Effector memory CD8-positive, alpha-beta T cell (primary cell): ENCODE results near the gene GHR.
"Not testable (repeated sequence)": the region's sequence is repeated elsewhere in the genome, so short reads cannot be mapped to it uniquely, and the experiment has no call there.

ENCODE experiments used
- ATAC-seq: fragments of 150-1000 bp; cut with Tn5 transposase; replicated peaks from 2 replicates; pipeline ENCODE4 v1.10.0; 2021; ENCODE audit warnings: mild to moderate bottlenecking, moderate library complexity
- DNase-seq, 3 experiments: peaks; one replicate each; pipeline ENCODE4 v3.0.0; 2021
- H3K27ac Mint-ChIP-seq, 2 donors: one replicate each; pipeline ENCODE4 v1.8.0; 2022; ENCODE audit warnings: mild to moderate bottlenecking in 2 of 2, mixed read lengths in 2 of 2, moderate library complexity in 2 of 2
- H3K27me3 Mint-ChIP-seq, 2 donors: one replicate each; pipeline ENCODE4 v1.8.0; 2022; ENCODE audit warnings: mixed read lengths in 2 of 2
- H3K36me3 Mint-ChIP-seq: one replicate; pipeline ENCODE4 v1.8.0; 2022; ENCODE audit warnings: mild to moderate bottlenecking, moderate library complexity, mixed read lengths; ENCODE audit not compliant: insufficient read depth
- H3K4me1 Mint-ChIP-seq, 2 donors: one replicate each; pipeline ENCODE4 v1.8.0; 2022; ENCODE audit warnings: low read depth in 2 of 2, mixed read lengths in 2 of 2
- H3K4me3 Mint-ChIP-seq, 2 donors: one replicate each; pipeline ENCODE4 v1.8.0; 2022; ENCODE audit warnings: mild to moderate bottlenecking in 2 of 2, mixed read lengths in 2 of 2, moderate library complexity in 2 of 2
- H3K9me3 Mint-ChIP-seq, 2 donors: one replicate each; pipeline ENCODE4 v1.8.0; 2022; ENCODE audit warnings: mixed read lengths in 2 of 2

Gene GHR

GRCh38 chr5:42719034-42719433 is 295.8 kb downstream of the GHR start:
- no peak for DNase-seq
- peak; percentile 11 for ATAC-seq
- Mint-ChIP-seq H3K4me3 (peak overlapping the region; percentile 37 to 47), H3K36me3 (no peaks in the 10 kb centered on the region), H3K9me3 (no peaks in the 10 kb centered on the region), H3K27me3 (peaks cover 12 to 13% of the 10 kb centered on the region in 2 donors), H3K4me1 (peaks cover 16 to 18% of the 10 kb centered on the region in 2 donors), H3K27ac (peak overlapping the region; percentile 3 to 66)

GRCh38 chr5:42720251-42720650 is 297.0 kb downstream of the GHR start:
- Mint-ChIP-seq H3K36me3 (no peaks in the 10 kb centered on the region), H3K4me1 (peaks cover 16 to 18% of the 10 kb centered on the region in 2 donors), H3K27me3 (peaks cover 11 to 12% of the 10 kb centered on the region in 2 donors), H3K4me3 (peak overlapping the region; percentile 55 to 57), H3K27ac (peak overlapping the region in 1 of 2 donors; percentile 65), H3K9me3 (no peaks in the 10 kb centered on the region)
- ATAC-seq, result peak; percentile 58
- peak in 1 of 3 experiments; percentile 1 for DNase-seq

GRCh38 chr5:42721484-42721883 is 298.2 kb downstream of the GHR start:
- Mint-ChIP-seq H3K36me3 (no peaks in the 10 kb centered on the region), H3K4me1 (peaks cover 16 to 18% of the 10 kb centered on the region in 2 donors), H3K27me3 (peaks cover 20 to 24% of the 10 kb centered on the region in 2 donors), H3K27ac (no peak overlapping the region), H3K4me3 (no peak overlapping the region), H3K9me3 (no peaks in the 10 kb centered on the region)
- no peak for ATAC-seq
- no peak for DNase-seq

GRCh38 chr5:42734531-42735058 is 311.4 kb downstream of the GHR start:
- DNase-seq, H3K9me3 Mint-ChIP-seq, H3K4me3 Mint-ChIP-seq, ATAC-seq, H3K27ac Mint-ChIP-seq, H3K4me1 Mint-ChIP-seq, H3K27me3 Mint-ChIP-seq, H3K36me3 Mint-ChIP-seq: not testable (repeated sequence)

- no peaks in the 10 kb centered on the region for H3K9me3 Mint-ChIP-seq
- H3K27ac Mint-ChIP-seq, result no peak overlapping the region
- no peaks in the 10 kb centered on the region for H3K27me3 Mint-ChIP-seq
- H3K4me3 Mint-ChIP-seq, result no peak overlapping the region
- H3K36me3 Mint-ChIP-seq, result no peaks in the 10 kb centered on the region
- ATAC-seq (no peak), DNase-seq (no peak)
- no peaks in the 10 kb centered on the region for H3K4me1 Mint-ChIP-seq
Measured at GRCh38 chr5:42740920-42741319, 317.7 kb downstream of the GHR start.

GRCh38 chr5:42745426-42745825 is 322.2 kb downstream of the GHR start:
- H3K27ac Mint-ChIP-seq, result no peak overlapping the region
- no peak for ATAC-seq
- H3K4me3 Mint-ChIP-seq, result no peak overlapping the region
- no peaks in the 10 kb centered on the region for H3K27me3 Mint-ChIP-seq
- H3K9me3 Mint-ChIP-seq, result no peaks in the 10 kb centered on the region
- DNase-seq, result no peak
- H3K4me1 Mint-ChIP-seq, result peaks cover 5 to 11% of the 10 kb centered on the region in 2 donors
- no peaks in the 10 kb centered on the region for H3K36me3 Mint-ChIP-seq

- Mint-ChIP-seq H3K9me3 (no peaks in the 10 kb centered on the region), H3K36me3 (no peaks in the 10 kb centered on the region), H3K4me1 (peaks cover 5 to 11% of the 10 kb centered on the region in 2 donors), H3K27me3 (no peaks in the 10 kb centered on the region), H3K27ac (peak overlapping the region in 1 of 2 donors; percentile 5), H3K4me3 (no peak overlapping the region)
- DNase-seq (no peak), ATAC-seq (no peak)
Measured at GRCh38 chr5:42745856-42746255, 322.6 kb downstream of the GHR start.

GRCh38 chr5:42749020-42749419 is 325.8 kb downstream of the GHR start:
- H3K27ac Mint-ChIP-seq, result peak overlapping the region; percentile 13 to 15
- no peaks in the 10 kb centered on the region for H3K27me3 Mint-ChIP-seq
- ATAC-seq, result peak; percentile 75
- peaks cover 5 to 11% of the 10 kb centered on the region in 2 donors for H3K4me1 Mint-ChIP-seq
- peak overlapping the region in 1 of 2 donors; percentile 18 for H3K4me3 Mint-ChIP-seq
- no peaks in the 10 kb centered on the region for H3K9me3 Mint-ChIP-seq
- H3K36me3 Mint-ChIP-seq, result no peaks in the 10 kb centered on the region
- no peak for DNase-seq

GRCh38 chr5:42750507-42750906 is 327.3 kb downstream of the GHR start:
- DNase-seq (no peak), ATAC-seq (no peak)
- Mint-ChIP-seq H3K4me3 (no peak overlapping the region), H3K9me3 (no peaks in the 10 kb centered on the region), H3K4me1 (peaks cover 5 to 11% of the 10 kb centered on the region in 2 donors), H3K27ac (no peak overlapping the region), H3K27me3 (no peaks in the 10 kb centered on the region), H3K36me3 (no peaks in the 10 kb centered on the region)

- H3K4me1 Mint-ChIP-seq, result peaks cover 5 to 11% of the 10 kb centered on the region in 2 donors
- DNase-seq (no peak), ATAC-seq (no peak)
- no peak overlapping the region for H3K4me3 Mint-ChIP-seq
- H3K9me3 Mint-ChIP-seq, result no peaks in the 10 kb centered on the region
- no peaks in the 10 kb centered on the region for H3K27me3 Mint-ChIP-seq
- no peaks in the 10 kb centered on the region for H3K36me3 Mint-ChIP-seq
- no peak overlapping the region for H3K27ac Mint-ChIP-seq
Measured at GRCh38 chr5:42751044-42751443, 327.8 kb downstream of the GHR start.

GRCh38 chr5:42753099-42753498 is 329.9 kb downstream of the GHR start:
- no peak overlapping the region for H3K27ac Mint-ChIP-seq
- no peaks in the 10 kb centered on the region for H3K9me3 Mint-ChIP-seq
- DNase-seq (no peak), ATAC-seq (no peak)
- peaks cover 12 to 15% of the 10 kb centered on the region in 2 donors for H3K27me3 Mint-ChIP-seq
- H3K4me3 Mint-ChIP-seq, result no peak overlapping the region
- H3K36me3 Mint-ChIP-seq, result no peaks in the 10 kb centered on the region
- H3K4me1 Mint-ChIP-seq, result peaks cover 15 to 22% of the 10 kb centered on the region in 2 donors

GRCh38 chr5:42756606-42757601 is 333.7 kb downstream of the GHR start, which contains the start of gene CCDC152:
Gene CCDC152, plus strand, starts transcription at chr5:42756818. Its CDS starts 2,304 bp downstream, at chr5:42759122.
- no peaks in the 10 kb centered on the region for H3K9me3 Mint-ChIP-seq
- ATAC-seq, result peak; percentile 98
- peak within 1 kb of the TSS; percentile 81 for H3K4me3 Mint-ChIP-seq
- peaks cover 22 to 23% of the 10 kb centered on the region in 2 donors for H3K27me3 Mint-ChIP-seq
- H3K36me3 Mint-ChIP-seq, result no peaks in the 10 kb centered on the region
- peak within 1 kb of the TSS; percentile 32 to 39 for H3K27ac Mint-ChIP-seq
- peaks cover 10 to 12% of the 10 kb centered on the region in 2 donors for H3K4me1 Mint-ChIP-seq
- DNase-seq, result peak; percentile 27 to 52 (median 40)

GRCh38 chr5:42759456-42759855 is 336.2 kb downstream of the GHR start:
- peaks cover 23% of the 10 kb centered on the region in 2 donors for H3K27me3 Mint-ChIP-seq
- ATAC-seq (no peak), DNase-seq (no peak)
- H3K4me3 Mint-ChIP-seq, result no peak overlapping the region
- no peaks in the 10 kb centered on the region for H3K9me3 Mint-ChIP-seq
- no peak overlapping the region for H3K27ac Mint-ChIP-seq
- peaks cover 10 to 12% of the 10 kb centered on the region in 2 donors for H3K4me1 Mint-ChIP-seq
- peaks cover 3% of the 10 kb centered on the region for H3K36me3 Mint-ChIP-seq
